ENCODE results near the gene ITM2B. TPM values are rescaled to one million over a fixed set of nuclear protein-coding genes. Genes with fewer than 3 reads are reported as not detected.
A peak's percentile ranks its signal among the peaks of the same experiment; 100 is the strongest.

The ITM2B gene
- total and polyA plus RNA-seq, 2 experiments from 2014 or later: 295 to 690 TPM

GRCh38 chr13:48252176-48252575 lies 19.2 kb downstream of the ITM2B start:
- H3K4me1 ChIP-seq (ENCODE audit: insufficient read depth): peaks cover 18% of the 10 kb centered on the region
- WGBS, 2 experiments (ENCODE audit: low coverage in 1 of 2, low lambda C conversion rate in 2 of 2, missing lambda C conversion rate in 2 of 2): 66 to 71% methylated on average over 9 to 10 of the region's 10 CpGs
- H3K79me2 ChIP-seq (ENCODE audit: insufficient read depth): peaks cover 82% of the 10 kb centered on the region
- no peaks in the 10 kb centered on the region for H3K9me2 ChIP-seq (ENCODE audit: insufficient read depth)
- H3K36me3 ChIP-seq (ENCODE audit: low read depth): peaks cover 33% of the 10 kb centered on the region
- H3K27me3 ChIP-seq (replicated peaks; ENCODE audit: insufficient read depth): no peaks in the 10 kb centered on the region
- no peak for DNase-seq
- TF ChIP-seq EZH2 (IDR thresholded peaks at IDR 0.05; ENCODE audit: insufficient read depth, poor library complexity, severe bottlenecking) (no peak), EZH2phosphoT487 (IDR thresholded peaks at IDR 0.05; ENCODE audit: insufficient read depth, low read depth) (no peak)
- peak overlapping the region; percentile 42; the same call in 1 of the 2 replicates for H3K9ac ChIP-seq
- no peaks in the 10 kb centered on the region for H4K20me1 ChIP-seq (ENCODE audit: insufficient read depth)
- H3K9me3 ChIP-seq (ENCODE audit: low read depth): no peaks in the 10 kb centered on the region
- H3K4me2 ChIP-seq (ENCODE audit: unreplicated experiment): peak overlapping the region; percentile 68
- H3K27ac ChIP-seq: peak overlapping the region; percentile 69
- peaks cover 12% of the 10 kb centered on the region for H3F3A ChIP-seq (ENCODE audit: insufficient read depth)
- 0 out of 2 replicates have a peak overlapping the region, but pooled peaks have one; percentile 5 for H3K4me3 ChIP-seq
- H2AFZ ChIP-seq: no peak overlapping the region
- in situ Hi-C loops (cut with MboI): no loop called here

- Histone ChIP-seq H3K27me3 (replicated peaks; ENCODE audit: insufficient read depth) (no peaks in the 10 kb centered on the region), H4K20me1 (ENCODE audit: insufficient read depth) (no peaks in the 10 kb centered on the region; the same call in 1 of the 2 replicates), H3K4me1 (ENCODE audit: insufficient read depth) (peaks cover 18% of the 10 kb centered on the region), H3K9me2 (ENCODE audit: insufficient read depth) (no peaks in the 10 kb centered on the region), H3F3A (ENCODE audit: insufficient read depth) (peaks cover 12% of the 10 kb centered on the region), H3K36me3 (ENCODE audit: low read depth) (peaks cover 49% of the 10 kb centered on the region), H3K9ac (no peak overlapping the region), H3K4me2 (ENCODE audit: unreplicated experiment) (no peak overlapping the region), H2AFZ (no peak overlapping the region), H3K79me2 (ENCODE audit: insufficient read depth) (peaks cover 65% of the 10 kb centered on the region), H3K9me3 (ENCODE audit: low read depth) (no peaks in the 10 kb centered on the region), H3K27ac (no peak overlapping the region), H3K4me3 (no peak overlapping the region)
- WGBS, 2 experiments (ENCODE audit: low coverage in 1 of 2, low lambda C conversion rate in 2 of 2, missing lambda C conversion rate in 2 of 2): 95 to 97% methylated on average over 2 of the region's 2 CpGs
- in situ Hi-C loops (cut with MboI): no loop called here
- DNase-seq: no peak
- TF ChIP-seq EZH2 (IDR thresholded peaks at IDR 0.05; ENCODE audit: insufficient read depth, poor library complexity, severe bottlenecking) (no peak), EZH2phosphoT487 (IDR thresholded peaks at IDR 0.05; ENCODE audit: insufficient read depth, low read depth) (no peak)
Measured at GRCh38 chr13:48253849-48254248, 20.8 kb downstream of the ITM2B start.

GRCh38 chr13:48255090-48255489 lies 22.1 kb downstream of the ITM2B start:
- H3F3A ChIP-seq (ENCODE audit: insufficient read depth): peaks cover 12% of the 10 kb centered on the region
- in situ Hi-C loops (cut with MboI): no loop called here
- no peak overlapping the region for H3K9ac ChIP-seq
- peaks cover 52% of the 10 kb centered on the region for H3K79me2 ChIP-seq (ENCODE audit: insufficient read depth)
- no peaks in the 10 kb centered on the region for H3K9me2 ChIP-seq (ENCODE audit: insufficient read depth)
- peaks cover 18% of the 10 kb centered on the region for H3K4me1 ChIP-seq (ENCODE audit: insufficient read depth)
- H3K27me3 ChIP-seq (replicated peaks; ENCODE audit: insufficient read depth): no peaks in the 10 kb centered on the region
- no peak overlapping the region for H3K4me3 ChIP-seq
- no peak for DNase-seq
- TF ChIP-seq EZH2 (IDR thresholded peaks at IDR 0.05; ENCODE audit: insufficient read depth, poor library complexity, severe bottlenecking): no peak
- no peak for TF ChIP-seq EZH2phosphoT487 (IDR thresholded peaks at IDR 0.05; ENCODE audit: insufficient read depth, low read depth)
- no peak overlapping the region for H2AFZ ChIP-seq
- no peaks in the 10 kb centered on the region for H3K9me3 ChIP-seq (ENCODE audit: low read depth)
- peaks cover 56% of the 10 kb centered on the region for H3K36me3 ChIP-seq (ENCODE audit: low read depth)
- no peaks in the 10 kb centered on the region; the same call in 1 of the 2 replicates for H4K20me1 ChIP-seq (ENCODE audit: insufficient read depth)
- WGBS, 2 experiments (ENCODE audit: low coverage in 1 of 2, low lambda C conversion rate in 2 of 2, missing lambda C conversion rate in 2 of 2): 87 to 91% methylated on average over 13 of the region's 13 CpGs
- no peak overlapping the region for H3K27ac ChIP-seq
- H3K4me2 ChIP-seq (ENCODE audit: unreplicated experiment): no peak overlapping the region

GRCh38 chr13:48255954-48256353 lies 22.9 kb downstream of the ITM2B start:
- no peak overlapping the region for H3K27ac ChIP-seq
- in situ Hi-C loops (cut with MboI): no loop called here
- H2AFZ ChIP-seq: no peak overlapping the region
- no peak overlapping the region for H3K9ac ChIP-seq
- peak; percentile 28 for DNase-seq
- no peaks in the 10 kb centered on the region; the same call in 1 of the 2 replicates for H4K20me1 ChIP-seq (ENCODE audit: insufficient read depth)
- no peaks in the 10 kb centered on the region for H3K27me3 ChIP-seq (replicated peaks; ENCODE audit: insufficient read depth)
- H3K4me3 ChIP-seq: no peak overlapping the region
- H3K9me2 ChIP-seq (ENCODE audit: insufficient read depth): no peaks in the 10 kb centered on the region
- H3F3A ChIP-seq (ENCODE audit: insufficient read depth): peaks cover 9% of the 10 kb centered on the region
- WGBS, 2 experiments (ENCODE audit: low coverage in 1 of 2, low lambda C conversion rate in 2 of 2, missing lambda C conversion rate in 2 of 2): 67 to 85% methylated on average over 1 of the region's 1 CpG
- no peaks in the 10 kb centered on the region for H3K9me3 ChIP-seq (ENCODE audit: low read depth)
- H3K4me1 ChIP-seq (ENCODE audit: insufficient read depth): peaks cover 16% of the 10 kb centered on the region
- TF ChIP-seq EZH2 (IDR thresholded peaks at IDR 0.05; ENCODE audit: insufficient read depth, poor library complexity, severe bottlenecking) (no peak), EZH2phosphoT487 (IDR thresholded peaks at IDR 0.05; ENCODE audit: insufficient read depth, low read depth) (no peak)
- peaks cover 60% of the 10 kb centered on the region for H3K36me3 ChIP-seq (ENCODE audit: low read depth)
- H3K4me2 ChIP-seq (ENCODE audit: unreplicated experiment): no peak overlapping the region
- peaks cover 44% of the 10 kb centered on the region for H3K79me2 ChIP-seq (ENCODE audit: insufficient read depth)

- H3K79me2 ChIP-seq (ENCODE audit: insufficient read depth): peaks cover 23% of the 10 kb centered on the region
- H3K36me3 ChIP-seq (ENCODE audit: low read depth): peaks cover 74% of the 10 kb centered on the region
Measured at GRCh38 chr13:48258002-48258401, 25.0 kb downstream of the ITM2B start.

More at GRCh38 chr13:48258002-48258401, 25.0 kb downstream of the ITM2B start:
- Histone ChIP-seq H3K9me3 (ENCODE audit: low read depth) (no peaks in the 10 kb centered on the region), H3K9ac (no peak overlapping the region), H3K27me3 (replicated peaks; ENCODE audit: insufficient read depth) (no peaks in the 10 kb centered on the region), H3K4me1 (ENCODE audit: insufficient read depth) (0 out of 2 replicates have a peak, but pooled peaks cover 1% of the 10 kb centered on the region), H3K9me2 (ENCODE audit: insufficient read depth) (no peaks in the 10 kb centered on the region), H3K27ac (no peak overlapping the region), H3K4me3 (no peak overlapping the region), H3F3A (ENCODE audit: insufficient read depth) (no peaks in the 10 kb centered on the region), H4K20me1 (ENCODE audit: insufficient read depth) (no peaks in the 10 kb centered on the region; the same call in 1 of the 2 replicates), H3K4me2 (ENCODE audit: unreplicated experiment) (no peak overlapping the region), H2AFZ (no peak overlapping the region)
- no peak for DNase-seq
- TF ChIP-seq EZH2 (IDR thresholded peaks at IDR 0.05; ENCODE audit: insufficient read depth, poor library complexity, severe bottlenecking) (no peak), EZH2phosphoT487 (IDR thresholded peaks at IDR 0.05; ENCODE audit: insufficient read depth, low read depth) (no peak)
- in situ Hi-C loops (cut with MboI): no loop called here
